GM12878 (cell line): ENCODE results near the gene TVP23C.
"Not testable (repeated sequence)": the region's sequence is repeated elsewhere in the genome, so short reads cannot be mapped to it uniquely, and the experiment has no call there.

ENCODE experiments used
- BRCA1 ChIP-seq: IDR thresholded peaks from 2 replicates; pipeline ENCODE4 v1.6.1; 2011; ENCODE audit warnings: low read depth, low read length, improper control_type of control experiment
- CEBPB ChIP-seq, 2 experiments: fragments of 150-350 bp in 1 of 2; IDR thresholded peaks; 2 replicates each; pipeline ENCODE4 v1.6.1; 2012 to 2014; ENCODE audit warnings: low read depth in 2 of 2, low read length in 2 of 2, borderline replicate concordance in 1 of 2, inconsistent platforms in 1 of 2
- CHD4 ChIP-seq: fragments of 200-600 bp; sonication (generic); IDR thresholded peaks from 2 replicates; pipeline ENCODE4 v1.6.1; 2016; ENCODE audit warnings: mild to moderate bottlenecking
- EP300 ChIP-seq, 2 experiments: fragments of 150-350 bp in 1 of 2; IDR thresholded peaks; 2 replicates each; pipeline ENCODE4 v1.6.1; 2011 to 2012; ENCODE audit warnings: low read depth in 2 of 2, low read length in 2 of 2, borderline replicate concordance in 1 of 2, improper control_type of control experiment in 1 of 2, inconsistent platforms in 1 of 2; ENCODE audit not compliant: control insufficient read depth in 1 of 2
- POLR2A ChIP-seq: IDR thresholded peaks from 2 replicates; pipeline ENCODE4 v1.6.1; 2011; ENCODE audit warnings: low read depth, mild to moderate bottlenecking, low read length
- POLR2AphosphoS5 ChIP-seq: IDR thresholded peaks from 2 replicates; pipeline ENCODE4 v1.6.1; 2011; ENCODE audit warnings: mild to moderate bottlenecking, low read length, inconsistent platforms
- SIX5 ChIP-seq: IDR thresholded peaks from 2 replicates; pipeline ENCODE4 v1.6.1; 2011; ENCODE audit warnings: mild to moderate bottlenecking, low read depth, low read length, moderate library complexity; ENCODE audit not compliant: severe bottlenecking
- SPI1 ChIP-seq: IDR thresholded peaks from 2 replicates; pipeline ENCODE4 v1.6.1; 2011; ENCODE audit warnings: low read depth, mild to moderate bottlenecking, low read length, moderate library complexity, borderline replicate concordance; ENCODE audit not compliant: insufficient read depth
- SREBF2 ChIP-seq: IDR thresholded peaks from 2 replicates; pipeline ENCODE4 v1.6.1; 2012; ENCODE audit warnings: mild to moderate bottlenecking, low read length
- TF ChIP-seq, protein P1 (sequence below): IDR thresholded peaks from 2 replicates; pipeline ENCODE4 v1.6.1; 2012; ENCODE audit warnings: low read length, inconsistent platforms
- TF ChIP-seq, protein P2 (sequence below), 3 experiments: IDR thresholded peaks in 2 of 3; conservative IDR thresholded peaks in 1 of 3; 2 replicates each; pipeline ENCODE4 v1.5.1; 2011; ENCODE audit warnings: low read depth in 3 of 3, low read length in 3 of 3, mild to moderate bottlenecking in 3 of 3, control low read depth in 2 of 3, moderate library complexity in 2 of 3, inconsistent platforms in 1 of 3, mixed read lengths in 1 of 3; ENCODE audit not compliant: control insufficient read depth in 2 of 3, insufficient read depth in 1 of 3; ENCODE audit errors: extremely low read depth in 1 of 3
- TF ChIP-seq, protein P3 (sequence below): IDR thresholded peaks from 2 replicates; pipeline ENCODE4 v1.6.1; 2011; ENCODE audit warnings: borderline replicate concordance, low read depth, mild to moderate bottlenecking, moderate library complexity, mixed read lengths, low read length; ENCODE audit not compliant: insufficient read depth; ENCODE audit errors: extremely low read length

DNA sequence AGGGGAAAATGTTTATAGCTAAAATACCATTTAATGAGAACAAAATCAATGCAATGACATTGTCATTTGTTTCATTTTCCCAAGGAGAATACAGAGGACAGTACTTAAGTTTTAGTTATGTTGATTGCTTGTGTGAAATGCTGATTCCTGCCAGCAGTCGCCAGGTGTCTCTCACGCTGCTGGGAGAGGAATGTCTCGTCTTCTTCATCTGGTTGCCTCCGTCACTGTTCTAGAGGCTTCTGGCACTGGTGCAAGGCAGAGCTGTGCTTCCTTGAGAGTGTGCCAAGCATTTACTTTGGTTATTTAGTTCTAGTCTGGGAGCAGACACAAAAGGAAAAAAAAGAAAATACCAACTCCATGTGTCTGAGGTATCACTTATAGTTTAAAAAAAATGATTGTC is 10.6 kb upstream of the TVP23C start:
- not testable (repeated sequence) for TF ChIP-seq BRCA1; SREBF2; SIX5; POLR2AphosphoS5; SPI1; EP300 (IDR thresholded peaks at IDR 0.05; ENCODE audit: borderline replicate concordance in 1 of 2, control insufficient read depth in 1 of 2, low read depth in 2 of 2, low read length in 2 of 2); CHD4; POLR2A; CEBPB (IDR thresholded peaks at IDR 0.05; ENCODE audit: borderline replicate concordance in 1 of 2, low read depth in 2 of 2, low read length in 2 of 2)
- TF ChIP-seq, protein P1, sequence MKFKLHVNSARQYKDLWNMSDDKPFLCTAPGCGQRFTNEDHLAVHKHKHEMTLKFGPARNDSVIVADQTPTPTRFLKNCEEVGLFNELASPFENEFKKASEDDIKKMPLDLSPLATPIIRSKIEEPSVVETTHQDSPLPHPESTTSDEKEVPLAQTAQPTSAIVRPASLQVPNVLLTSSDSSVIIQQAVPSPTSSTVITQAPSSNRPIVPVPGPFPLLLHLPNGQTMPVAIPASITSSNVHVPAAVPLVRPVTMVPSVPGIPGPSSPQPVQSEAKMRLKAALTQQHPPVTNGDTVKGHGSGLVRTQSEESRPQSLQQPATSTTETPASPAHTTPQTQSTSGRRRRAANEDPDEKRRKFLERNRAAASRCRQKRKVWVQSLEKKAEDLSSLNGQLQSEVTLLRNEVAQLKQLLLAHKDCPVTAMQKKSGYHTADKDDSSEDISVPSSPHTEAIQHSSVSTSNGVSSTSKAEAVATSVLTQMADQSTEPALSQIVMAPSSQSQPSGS = not testable (repeated sequence)
- TF ChIP-seq, protein P2, sequence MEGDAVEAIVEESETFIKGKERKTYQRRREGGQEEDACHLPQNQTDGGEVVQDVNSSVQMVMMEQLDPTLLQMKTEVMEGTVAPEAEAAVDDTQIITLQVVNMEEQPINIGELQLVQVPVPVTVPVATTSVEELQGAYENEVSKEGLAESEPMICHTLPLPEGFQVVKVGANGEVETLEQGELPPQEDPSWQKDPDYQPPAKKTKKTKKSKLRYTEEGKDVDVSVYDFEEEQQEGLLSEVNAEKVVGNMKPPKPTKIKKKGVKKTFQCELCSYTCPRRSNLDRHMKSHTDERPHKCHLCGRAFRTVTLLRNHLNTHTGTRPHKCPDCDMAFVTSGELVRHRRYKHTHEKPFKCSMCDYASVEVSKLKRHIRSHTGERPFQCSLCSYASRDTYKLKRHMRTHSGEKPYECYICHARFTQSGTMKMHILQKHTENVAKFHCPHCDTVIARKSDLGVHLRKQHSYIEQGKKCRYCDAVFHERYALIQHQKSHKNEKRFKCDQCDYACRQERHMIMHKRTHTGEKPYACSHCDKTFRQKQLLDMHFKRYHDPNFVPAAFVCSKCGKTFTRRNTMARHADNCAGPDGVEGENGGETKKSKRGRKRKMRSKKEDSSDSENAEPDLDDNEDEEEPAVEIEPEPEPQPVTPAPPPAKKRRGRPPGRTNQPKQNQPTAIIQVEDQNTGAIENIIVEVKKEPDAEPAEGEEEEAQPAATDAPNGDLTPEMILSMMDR (IDR thresholded peaks at IDR 0.05 in 2 of 3, conservative IDR thresholded peaks at IDR 0.05 in 1 of 3; ENCODE audit: control insufficient read depth in 2 of 3, extremely low read depth in 1 of 3, insufficient read depth in 1 of 3, low read depth in 3 of 3, low read length in 3 of 3) = not testable (repeated sequence)
- TF ChIP-seq, protein P3, sequence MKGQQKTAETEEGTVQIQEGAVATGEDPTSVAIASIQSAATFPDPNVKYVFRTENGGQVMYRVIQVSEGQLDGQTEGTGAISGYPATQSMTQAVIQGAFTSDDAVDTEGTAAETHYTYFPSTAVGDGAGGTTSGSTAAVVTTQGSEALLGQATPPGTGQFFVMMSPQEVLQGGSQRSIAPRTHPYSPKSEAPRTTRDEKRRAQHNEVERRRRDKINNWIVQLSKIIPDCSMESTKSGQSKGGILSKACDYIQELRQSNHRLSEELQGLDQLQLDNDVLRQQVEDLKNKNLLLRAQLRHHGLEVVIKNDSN = not testable (repeated sequence)
